HepG2 (cell line): ENCODE results near the gene ZDHHC16. TPM values are rescaled to one million over a fixed set of nuclear protein-coding genes. Genes with fewer than 3 reads are reported as not detected.
A peak's percentile ranks its signal among the peaks of the same experiment; 100 is the strongest.

ENCODE experiments used
- BCL3 ChIP-seq: sonication (generic); formaldehyde crosslinking; IDR thresholded peaks from 2 replicates; pipeline ENCODE4 v1.5.1; 2020; ENCODE audit warnings: mild to moderate bottlenecking, missing genetic modification reagents, moderate library complexity
- CAMTA2 ChIP-seq: sonication (generic); formaldehyde crosslinking; IDR thresholded peaks from 2 replicates; pipeline ENCODE4 v1.4.0; 2020; ENCODE audit warnings: mild to moderate bottlenecking, missing genetic modification reagents, borderline replicate concordance
- DRAP1 ChIP-seq: IDR thresholded peaks from 2 replicates; pipeline ENCODE4 v1.6.1; 2016; ENCODE audit warnings: missing genetic modification reagents, missing compliant biosample characterization
- GLI4 ChIP-seq: sonication (generic); formaldehyde crosslinking; IDR thresholded peaks from 2 replicates; pipeline ENCODE4 v1.5.1; 2020; ENCODE audit warnings: missing genetic modification reagents, mild to moderate bottlenecking, moderate library complexity, borderline replicate concordance
- HBP1 ChIP-seq: IDR thresholded peaks from 2 replicates; pipeline ENCODE4 v1.6.1; 2016; ENCODE audit warnings: low read depth, control low read depth
- IRF2 ChIP-seq: IDR thresholded peaks from 2 replicates; pipeline ENCODE4 v1.6.1; 2018; ENCODE audit warnings: missing genetic modification reagents, missing compliant biosample characterization
- LCORL ChIP-seq, 2 experiments: fragments of 450-650 bp in 1 of 2; sonication (generic) in 1 of 2; formaldehyde crosslinking in 1 of 2; IDR thresholded peaks; 2 replicates each; pipeline versions ENCODE4 v1.5.0 to v1.6.1; 2017 to 2020; ENCODE audit warnings: antibody characterized with exemption in 1 of 2, missing genetic modification reagents in 1 of 2
- MED1 ChIP-seq: sonication (generic); formaldehyde crosslinking; IDR thresholded peaks from 2 replicates; pipeline ENCODE4 v1.4.0; 2020; ENCODE audit warnings: missing genetic modification reagents
- NFIB ChIP-seq: sonication (generic); formaldehyde crosslinking; IDR thresholded peaks from 2 replicates; pipeline ENCODE4 v1.9.0; 2021; ENCODE audit warnings: missing genetic modification reagents, mild to moderate bottlenecking, borderline replicate concordance
- RBFOX2 ChIP-seq: fragments of 200-400 bp; formaldehyde crosslinking; IDR thresholded peaks from 2 replicates; pipeline ENCODE4 v1.6.1; 2017; ENCODE audit warnings: low read depth, mild to moderate bottlenecking, low read length
- REL ChIP-seq: sonication (generic); formaldehyde crosslinking; conservative IDR thresholded peaks from 2 replicates; pipeline ENCODE4 v1.8.0; 2022; ENCODE audit warnings: mild to moderate bottlenecking, missing genetic modification reagents, moderate library complexity
- REPIN1 ChIP-seq: sonication (generic); formaldehyde crosslinking; IDR thresholded peaks from 2 replicates; pipeline ENCODE4 v1.8.0; 2022; ENCODE audit warnings: missing genetic modification reagents, low read depth, mild to moderate bottlenecking, borderline replicate concordance
- SETDB1 ChIP-seq: sonication (generic); formaldehyde crosslinking; IDR thresholded peaks from 2 replicates; pipeline ENCODE4 v1.5.1; 2020; ENCODE audit warnings: missing genetic modification reagents, mild to moderate bottlenecking, borderline replicate concordance
- STAT5B ChIP-seq: sonication (generic); formaldehyde crosslinking; IDR thresholded peaks from 2 replicates; pipeline ENCODE4 v1.4.0; 2020; ENCODE audit warnings: missing genetic modification reagents
- TIGD3 ChIP-seq: sonication (generic); formaldehyde crosslinking; IDR thresholded peaks from 2 replicates; pipeline ENCODE4 v1.5.1; 2020; ENCODE audit warnings: mild to moderate bottlenecking, missing genetic modification reagents, borderline replicate concordance
- ZFP41 ChIP-seq: sonication (generic); formaldehyde crosslinking; IDR thresholded peaks from 2 replicates; pipeline ENCODE4 v1.4.0; 2020; ENCODE audit warnings: mild to moderate bottlenecking, missing genetic modification reagents, borderline replicate concordance
- ZIK1 ChIP-seq: sonication (generic); formaldehyde crosslinking; IDR thresholded peaks from 2 replicates; pipeline ENCODE4 v1.5.0; 2020; ENCODE audit warnings: mild to moderate bottlenecking, low read depth, missing genetic modification reagents, borderline replicate concordance
- ZNF510 ChIP-seq: sonication (generic); formaldehyde crosslinking; IDR thresholded peaks from 2 replicates; pipeline ENCODE4 v1.4.0; 2020; ENCODE audit warnings: low read depth, mild to moderate bottlenecking, missing genetic modification reagents
- ZNF572 ChIP-seq: sonication (generic); formaldehyde crosslinking; IDR thresholded peaks from 2 replicates; pipeline ENCODE4 v1.5.1; 2020; ENCODE audit warnings: mild to moderate bottlenecking, missing genetic modification reagents
- ZNF577 ChIP-seq: sonication (generic); formaldehyde crosslinking; IDR thresholded peaks from 2 replicates; pipeline ENCODE4 v1.4.0; 2020; ENCODE audit warnings: mild to moderate bottlenecking, low read depth, missing genetic modification reagents, borderline replicate concordance
- ZNF776 ChIP-seq: sonication (generic); formaldehyde crosslinking; IDR thresholded peaks from 2 replicates; pipeline ENCODE4 v1.4.0; 2020; ENCODE audit warnings: mild to moderate bottlenecking, missing genetic modification reagents
- polyA plus RNA-seq, 8 experiments: library from polyadenylated mRNA; depleted of rRNA in 3 of 8; stranded (reverse) in 7 of 8; unstranded in 1 of 8; fragments of >200 nt; fragmentation: Illumina TruSeq in 4 of 8; extraction: Trizol in 4 of 8; gene quantifications; 2 replicates each; pipeline versions ENCODE4 v1.2.1 to v1.2.3, GENCODE V29; 2011 to 2016; ENCODE audit warnings: low read depth in 4 of 8, missing spikeins in 1 of 8, mixed read lengths in 1 of 8; ENCODE audit not compliant: insufficient read depth in 1 of 8
- total RNA-seq, 5 experiments: library from RNA; depleted of rRNA; stranded (reverse); fragments of >200 nt; fragmentation: Illumina TruSeq; extraction: Trizol; gene quantifications; 2 replicates each; pipeline ENCODE4 v1.2.3, GENCODE V29; 2016; ENCODE audit warnings: low read depth in 1 of 5
- TF ChIP-seq, protein P1 (sequence below): sonication (generic); formaldehyde crosslinking; IDR thresholded peaks from 2 replicates; pipeline ENCODE4 v1.4.0; 2020; ENCODE audit warnings: mild to moderate bottlenecking, missing genetic modification reagents
- TF ChIP-seq, protein P2 (sequence below): sonication (generic); formaldehyde crosslinking; IDR thresholded peaks from 2 replicates; pipeline ENCODE4 v1.9.0; 2021; ENCODE audit warnings: missing genetic modification reagents, borderline replicate concordance

The ZDHHC16 gene
- total and polyA plus RNA-seq, 2 of the 13 experiments (the other 11 are each of a cell fraction or from before 2014, with no cell fraction given), result 40.8 to 41.8 TPM

DNA sequence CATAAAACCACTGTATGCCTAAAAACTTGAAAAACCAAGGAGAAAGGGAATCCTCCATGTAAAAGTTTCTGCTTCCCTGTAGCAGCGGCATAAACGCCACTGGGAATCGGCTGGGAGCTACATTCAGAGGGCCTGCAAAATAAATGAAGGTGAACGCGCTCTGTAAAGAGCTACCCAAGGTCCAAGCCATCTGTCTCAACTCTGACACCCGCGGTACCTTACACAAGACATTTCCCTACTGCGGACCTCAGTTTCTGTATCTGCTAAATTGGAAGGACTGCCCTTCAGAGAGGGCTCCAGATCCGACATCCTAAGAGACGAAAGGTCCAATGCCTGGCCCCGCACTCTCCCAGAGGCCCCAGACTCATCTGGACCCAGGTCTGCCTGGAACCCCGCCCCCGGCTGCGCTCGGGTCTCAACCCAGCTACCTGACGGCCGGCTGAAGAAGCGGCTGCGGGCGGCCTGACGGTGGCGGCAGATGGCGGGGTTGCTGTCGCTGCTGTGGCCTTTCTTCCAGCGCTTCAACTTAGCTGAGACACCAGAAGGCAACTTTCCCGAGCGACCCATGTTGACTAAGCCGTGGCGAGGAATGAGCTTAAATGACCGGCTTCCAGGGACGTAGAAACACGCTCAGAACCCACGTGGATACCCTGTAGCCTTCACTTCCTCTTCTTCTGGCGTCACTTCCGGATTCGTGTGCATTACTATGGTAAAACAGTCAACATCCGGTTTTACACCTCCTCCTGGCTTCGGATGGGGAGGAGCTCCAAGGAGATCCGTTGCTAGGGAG is 45.1 kb upstream of the ZDHHC16 start, which contains the start of gene RRP12 (continued):
- TF ChIP-seq REPIN1, result peak; percentile 80
- peak; percentile 93 for TF ChIP-seq HBP1 (CRISPR knock-in tag)
- peak; percentile 54 for TF ChIP-seq RBFOX2
- TF ChIP-seq TIGD3 (CRISPR knock-in tag), result no peak
- TF ChIP-seq BCL3 (CRISPR knock-in tag), result no peak
- TF ChIP-seq, protein P1, sequence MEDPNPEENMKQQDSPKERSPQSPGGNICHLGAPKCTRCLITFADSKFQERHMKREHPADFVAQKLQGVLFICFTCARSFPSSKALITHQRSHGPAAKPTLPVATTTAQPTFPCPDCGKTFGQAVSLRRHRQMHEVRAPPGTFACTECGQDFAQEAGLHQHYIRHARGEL (CRISPR knock-in tag), result 0 out of 2 replicates have a peak, but pooled peaks have one; percentile 37
- 0 out of 2 replicates have a peak, but pooled peaks have one; percentile 44 for TF ChIP-seq ZNF510 (CRISPR knock-in tag)
- no peak for TF ChIP-seq CAMTA2 (CRISPR knock-in tag)
- no peak for TF ChIP-seq REL (CRISPR knock-in tag)
- TF ChIP-seq GLI4 (CRISPR knock-in tag), result peak; percentile 73; the same call in 1 of the 2 replicates
- no peak for TF ChIP-seq MED1 (CRISPR knock-in tag)
- TF ChIP-seq, protein P2, sequence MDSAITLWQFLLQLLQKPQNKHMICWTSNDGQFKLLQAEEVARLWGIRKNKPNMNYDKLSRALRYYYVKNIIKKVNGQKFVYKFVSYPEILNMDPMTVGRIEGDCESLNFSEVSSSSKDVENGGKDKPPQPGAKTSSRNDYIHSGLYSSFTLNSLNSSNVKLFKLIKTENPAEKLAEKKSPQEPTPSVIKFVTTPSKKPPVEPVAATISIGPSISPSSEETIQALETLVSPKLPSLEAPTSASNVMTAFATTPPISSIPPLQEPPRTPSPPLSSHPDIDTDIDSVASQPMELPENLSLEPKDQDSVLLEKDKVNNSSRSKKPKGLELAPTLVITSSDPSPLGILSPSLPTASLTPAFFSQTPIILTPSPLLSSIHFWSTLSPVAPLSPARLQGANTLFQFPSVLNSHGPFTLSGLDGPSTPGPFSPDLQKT (CRISPR knock-in tag), result no peak
- TF ChIP-seq NFIB, result no peak
- no peak for TF ChIP-seq SETDB1 (CRISPR knock-in tag)
- TF ChIP-seq ZNF572, result no peak
- TF ChIP-seq ZNF776, result no peak
- TF ChIP-seq DRAP1 (CRISPR knock-in tag), result peak; percentile 41; the same call in 1 of the 2 replicates
- TF ChIP-seq ZIK1 (CRISPR knock-in tag), result no peak
- no peak for TF ChIP-seq LCORL (IDR thresholded peaks at IDR 0.05)
- 0 out of 2 replicates have a peak, but pooled peaks have one; percentile 11 for TF ChIP-seq LCORL (CRISPR knock-in tag; IDR thresholded peaks at IDR 0.05)
- TF ChIP-seq ZNF577 (CRISPR knock-in tag), result no peak
- TF ChIP-seq IRF2 (CRISPR knock-in tag), result peak; percentile 53; the same call in 1 of the 2 replicates
- TF ChIP-seq STAT5B (CRISPR knock-in tag), result no peak
- TF ChIP-seq ZFP41 (CRISPR knock-in tag), result no peak
